OCI-LY1 (cell line): ENCODE results near the gene BTBD7.

Experiments
- EZH2 ChIP-seq: fragments of 200-600 bp; sonication (generic), shearing (Covaris generic); IDR thresholded peaks from 2 replicates; pipeline ENCODE4 v1.8.0; 2017; ENCODE audit warnings: borderline replicate concordance, mixed run types, mild to moderate bottlenecking, antibody characterized with exemption, low read length, moderate library complexity, mixed read lengths
- TF ChIP-seq, protein P1 (sequence below): fragments of 200-600 bp; sonication (generic), shearing (Covaris generic); IDR thresholded peaks from 2 replicates; pipeline ENCODE4 v1.5.1; 2017; ENCODE audit warnings: mild to moderate bottlenecking, antibody characterized with exemption, low read length, moderate library complexity, mixed read lengths

- TF ChIP-seq, protein P1, sequence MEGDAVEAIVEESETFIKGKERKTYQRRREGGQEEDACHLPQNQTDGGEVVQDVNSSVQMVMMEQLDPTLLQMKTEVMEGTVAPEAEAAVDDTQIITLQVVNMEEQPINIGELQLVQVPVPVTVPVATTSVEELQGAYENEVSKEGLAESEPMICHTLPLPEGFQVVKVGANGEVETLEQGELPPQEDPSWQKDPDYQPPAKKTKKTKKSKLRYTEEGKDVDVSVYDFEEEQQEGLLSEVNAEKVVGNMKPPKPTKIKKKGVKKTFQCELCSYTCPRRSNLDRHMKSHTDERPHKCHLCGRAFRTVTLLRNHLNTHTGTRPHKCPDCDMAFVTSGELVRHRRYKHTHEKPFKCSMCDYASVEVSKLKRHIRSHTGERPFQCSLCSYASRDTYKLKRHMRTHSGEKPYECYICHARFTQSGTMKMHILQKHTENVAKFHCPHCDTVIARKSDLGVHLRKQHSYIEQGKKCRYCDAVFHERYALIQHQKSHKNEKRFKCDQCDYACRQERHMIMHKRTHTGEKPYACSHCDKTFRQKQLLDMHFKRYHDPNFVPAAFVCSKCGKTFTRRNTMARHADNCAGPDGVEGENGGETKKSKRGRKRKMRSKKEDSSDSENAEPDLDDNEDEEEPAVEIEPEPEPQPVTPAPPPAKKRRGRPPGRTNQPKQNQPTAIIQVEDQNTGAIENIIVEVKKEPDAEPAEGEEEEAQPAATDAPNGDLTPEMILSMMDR = no peak
- no peak for TF ChIP-seq EZH2
Measured at GRCh38 chr14:93231129-93231979, 101.5 kb downstream of the BTBD7 start.
